ENCODE measurements around the gene KLF11. TPM values are rescaled to one million over a fixed set of nuclear protein-coding genes. Genes with fewer than 3 reads are reported as not detected.

Gene KLF11
- total and polyA plus RNA-seq, 2 experiments from 2014 or later: 4.8 to 6.6 TPM

DNA sequence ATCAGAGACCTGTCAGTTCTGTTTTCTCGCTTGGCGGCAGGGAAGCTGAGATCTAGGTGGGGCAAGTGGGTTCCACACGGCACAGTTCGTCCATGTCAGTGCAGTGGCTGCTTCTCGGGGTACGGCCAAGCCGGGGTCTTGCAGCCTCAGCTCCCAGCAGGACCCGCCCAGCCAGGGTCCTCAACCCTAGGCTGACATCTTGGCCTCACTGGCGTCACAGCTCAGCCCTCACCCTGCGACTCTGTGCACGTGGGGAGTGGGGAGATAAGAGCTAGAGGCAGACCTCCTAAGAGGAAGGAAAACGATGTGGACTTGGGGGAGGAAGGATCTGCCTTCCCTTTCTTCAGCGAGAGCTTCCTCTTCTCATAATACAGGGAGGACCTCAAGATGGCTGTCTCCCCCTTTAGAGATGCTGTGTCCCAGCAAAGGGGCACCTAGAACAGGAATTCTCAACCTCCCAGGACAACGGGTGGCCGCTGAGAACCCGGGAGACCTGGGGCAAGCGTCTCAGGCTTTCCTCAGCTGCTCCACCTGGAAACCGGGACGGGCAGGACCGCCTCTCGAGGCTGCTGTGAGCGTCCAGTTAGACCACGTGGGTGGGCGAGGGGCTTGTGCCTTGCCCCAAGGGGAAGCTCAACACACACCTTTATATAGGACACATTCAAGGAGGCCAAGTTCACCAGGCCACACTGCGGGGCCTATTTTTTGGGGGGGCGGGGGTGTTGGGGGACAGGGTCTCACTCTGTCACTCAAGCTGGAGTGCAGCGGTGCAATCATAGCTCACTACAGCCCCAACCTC, 23.5 kb upstream of the KLF11 start:
- no peaks in the 10 kb centered on the region for H3K36me3 ChIP-seq (ENCODE audit: low read depth)
- no peaks in the 10 kb centered on the region for H3K27me3 ChIP-seq (replicated peaks; ENCODE audit: insufficient read depth)
- H3F3A ChIP-seq (ENCODE audit: insufficient read depth): peaks cover 7% of the 10 kb centered on the region; the same call in 1 of the 2 replicates
- no peaks in the 10 kb centered on the region for H4K20me1 ChIP-seq (ENCODE audit: insufficient read depth)
- H3K9me2 ChIP-seq (ENCODE audit: insufficient read depth): no peaks in the 10 kb centered on the region
- no peak overlapping the region for H3K9ac ChIP-seq
- peaks cover 8% of the 10 kb centered on the region; the same call in 1 of the 2 replicates for H3K4me1 ChIP-seq (ENCODE audit: insufficient read depth)
- H3K4me2 ChIP-seq (ENCODE audit: unreplicated experiment): no peak overlapping the region
- no peak for DNase-seq
- 77 to 81% methylated on average over 24 to 27 of the region's 27 CpGs for WGBS, 2 experiments (ENCODE audit: low coverage in 1 of 2, low lambda C conversion rate in 2 of 2, missing lambda C conversion rate in 2 of 2)
- H3K9me3 ChIP-seq (ENCODE audit: low read depth): no peaks in the 10 kb centered on the region
- no peak overlapping the region for H2AFZ ChIP-seq
- H3K79me2 ChIP-seq (ENCODE audit: insufficient read depth): no peaks in the 10 kb centered on the region
- H3K4me3 ChIP-seq: no peak overlapping the region
- TF ChIP-seq EZH2 (IDR thresholded peaks at IDR 0.05; ENCODE audit: insufficient read depth, poor library complexity, severe bottlenecking): no peak
- TF ChIP-seq EZH2phosphoT487 (IDR thresholded peaks at IDR 0.05; ENCODE audit: insufficient read depth, low read depth): no peak
- no peak overlapping the region for H3K27ac ChIP-seq
- in situ Hi-C loops (cut with MboI): no loop called here

GRCh38 chr2:10022041-10022421, 21.3 kb upstream of the KLF11 start:
- no peak for DNase-seq
- WGBS, 2 experiments (ENCODE audit: low coverage in 1 of 2, low lambda C conversion rate in 2 of 2, missing lambda C conversion rate in 2 of 2): 91 to 94% methylated on average over 16 of the region's 16 CpGs
- Histone ChIP-seq H3F3A (ENCODE audit: insufficient read depth) (peaks cover 7% of the 10 kb centered on the region; the same call in 1 of the 2 replicates), H3K4me3 (no peak overlapping the region), H3K9me2 (ENCODE audit: insufficient read depth) (no peaks in the 10 kb centered on the region), H3K4me2 (ENCODE audit: unreplicated experiment) (no peak overlapping the region), H3K9me3 (ENCODE audit: low read depth) (no peaks in the 10 kb centered on the region), H3K4me1 (ENCODE audit: insufficient read depth) (peaks cover 8% of the 10 kb centered on the region; the same call in 1 of the 2 replicates), H3K27ac (no peak overlapping the region), H4K20me1 (ENCODE audit: insufficient read depth) (no peaks in the 10 kb centered on the region), H3K79me2 (ENCODE audit: insufficient read depth) (no peaks in the 10 kb centered on the region), H2AFZ (no peak overlapping the region), H3K36me3 (ENCODE audit: low read depth) (no peaks in the 10 kb centered on the region), H3K9ac (no peak overlapping the region), H3K27me3 (replicated peaks; ENCODE audit: insufficient read depth) (no peaks in the 10 kb centered on the region)
- in situ Hi-C loops (cut with MboI): no loop called here
- TF ChIP-seq EZH2phosphoT487 (IDR thresholded peaks at IDR 0.05; ENCODE audit: insufficient read depth, low read depth) (no peak), EZH2 (IDR thresholded peaks at IDR 0.05; ENCODE audit: insufficient read depth, poor library complexity, severe bottlenecking) (no peak)

DNA sequence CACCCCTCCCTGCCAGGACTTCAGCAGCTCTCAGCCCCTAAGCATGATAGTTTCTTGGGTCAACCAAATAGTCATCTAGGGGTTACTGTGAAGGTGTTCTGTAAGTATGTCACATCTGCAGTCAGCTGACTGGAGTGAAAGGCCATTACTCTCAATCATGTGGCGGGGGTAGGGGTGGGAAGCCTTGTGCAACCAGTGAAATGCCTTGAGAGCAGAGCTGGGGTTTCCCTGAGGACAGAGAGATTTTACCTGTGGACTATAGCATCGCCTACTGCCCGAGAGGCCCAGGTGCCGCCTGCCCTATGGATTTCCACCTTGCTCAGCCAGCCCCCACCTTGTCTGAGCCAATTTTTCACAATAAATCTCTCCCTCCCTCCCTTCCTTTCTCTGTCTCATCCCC, 20.9 kb upstream of the KLF11 start:
- Histone ChIP-seq H3K36me3 (ENCODE audit: low read depth) (no peaks in the 10 kb centered on the region), H2AFZ (no peak overlapping the region), H3F3A (ENCODE audit: insufficient read depth) (peaks cover 7% of the 10 kb centered on the region; the same call in 1 of the 2 replicates), H3K9me3 (ENCODE audit: low read depth) (no peaks in the 10 kb centered on the region), H3K4me2 (ENCODE audit: unreplicated experiment) (no peak overlapping the region), H4K20me1 (ENCODE audit: insufficient read depth) (no peaks in the 10 kb centered on the region), H3K79me2 (ENCODE audit: insufficient read depth) (no peaks in the 10 kb centered on the region), H3K4me3 (no peak overlapping the region), H3K27ac (no peak overlapping the region), H3K4me1 (ENCODE audit: insufficient read depth) (peaks cover 8% of the 10 kb centered on the region; the same call in 1 of the 2 replicates), H3K27me3 (replicated peaks; ENCODE audit: insufficient read depth) (no peaks in the 10 kb centered on the region), H3K9me2 (ENCODE audit: insufficient read depth) (no peaks in the 10 kb centered on the region), H3K9ac (no peak overlapping the region)
- 88 to 94% methylated on average over 4 of the region's 4 CpGs for WGBS, 2 experiments (ENCODE audit: low coverage in 1 of 2, low lambda C conversion rate in 2 of 2, missing lambda C conversion rate in 2 of 2)
- DNase-seq: no peak
- in situ Hi-C loops (cut with MboI): no loop called here
- TF ChIP-seq EZH2 (IDR thresholded peaks at IDR 0.05; ENCODE audit: insufficient read depth, poor library complexity, severe bottlenecking) (no peak), EZH2phosphoT487 (IDR thresholded peaks at IDR 0.05; ENCODE audit: insufficient read depth, low read depth) (no peak)

- no peak overlapping the region for H3K4me2 ChIP-seq (ENCODE audit: unreplicated experiment)
- no peak for DNase-seq
- no peak overlapping the region for H3K9ac ChIP-seq
- no peaks in the 10 kb centered on the region for H3K9me2 ChIP-seq (ENCODE audit: insufficient read depth)
- no peak for TF ChIP-seq EZH2phosphoT487 (IDR thresholded peaks at IDR 0.05; ENCODE audit: insufficient read depth, low read depth)
- no peak for TF ChIP-seq EZH2 (IDR thresholded peaks at IDR 0.05; ENCODE audit: insufficient read depth, poor library complexity, severe bottlenecking)
- H2AFZ ChIP-seq: no peak overlapping the region
- peaks cover 8% of the 10 kb centered on the region; the same call in 1 of the 2 replicates for H3K4me1 ChIP-seq (ENCODE audit: insufficient read depth)
- WGBS, 2 experiments (ENCODE audit: low coverage in 1 of 2, low lambda C conversion rate in 2 of 2, missing lambda C conversion rate in 2 of 2): 87% methylated on average over 10 of the region's 10 CpGs
- H3K27me3 ChIP-seq (replicated peaks; ENCODE audit: insufficient read depth): no peaks in the 10 kb centered on the region
- H3F3A ChIP-seq (ENCODE audit: insufficient read depth): peaks cover 7% of the 10 kb centered on the region; the same call in 1 of the 2 replicates
- H3K9me3 ChIP-seq (ENCODE audit: low read depth): no peaks in the 10 kb centered on the region
- no peaks in the 10 kb centered on the region for H3K36me3 ChIP-seq (ENCODE audit: low read depth)
- H3K27ac ChIP-seq: no peak overlapping the region
- no peaks in the 10 kb centered on the region for H3K79me2 ChIP-seq (ENCODE audit: insufficient read depth)
- H4K20me1 ChIP-seq (ENCODE audit: insufficient read depth): no peaks in the 10 kb centered on the region
- in situ Hi-C loops (cut with MboI): no loop called here
- H3K4me3 ChIP-seq: no peak overlapping the region
Observed at GRCh38 chr2:10022966-10023662, 20.2 kb upstream of the KLF11 start.

Measured in GM23248 (cell line).